ENCODE data around the gene C1QTNF8.

- TF ChIP-seq CTCF (IDR thresholded peaks at IDR 0.05) (no peak), EZH2 (IDR thresholded peaks at IDR 0.05; ENCODE audit: borderline replicate concordance, insufficient read depth, low read depth, low read length, poor library complexity, severe bottlenecking) (no peak)
Observed at GRCh38 chr16:1049113-1049975, 46.7 kb downstream of the C1QTNF8 start.

All from B cell (primary cell).